Measurements from ENCODE around the gene TLR8.

Gene TLR8

GRCh38 chrX:12896935-12897334 lies 9.5 kb upstream of the TLR8 start:
- no peak for TF ChIP-seq CTCF (IDR thresholded peaks at IDR 0.05)
- no peak overlapping the region for H3K27ac ChIP-seq

GRCh38 chrX:12898073-12898472 lies 8.3 kb upstream of the TLR8 start:
- TF ChIP-seq ZFX (IDR thresholded peaks at IDR 0.05; ENCODE audit: borderline replicate concordance) (no peak), CTCF (IDR thresholded peaks at IDR 0.05) (no peak)
- no peak overlapping the region for H3K27ac ChIP-seq

GRCh38 chrX:12899506-12899905 lies 6.9 kb upstream of the TLR8 start:
- no peak overlapping the region for H3K27ac ChIP-seq
- no peak for TF ChIP-seq CTCF (IDR thresholded peaks at IDR 0.05)
- no peak for TF ChIP-seq ZFX (IDR thresholded peaks at IDR 0.05; ENCODE audit: borderline replicate concordance)

GRCh38 chrX:12901486-12901885 lies 4.9 kb upstream of the TLR8 start:
- TF ChIP-seq CTCF (IDR thresholded peaks at IDR 0.05) = peak; percentile 69
- no peak for TF ChIP-seq ZFX (IDR thresholded peaks at IDR 0.05; ENCODE audit: borderline replicate concordance)
- H3K27ac ChIP-seq = no peak overlapping the region

GRCh38 chrX:12903646-12904045 lies 2.8 kb upstream of the TLR8 start:
- no peak for TF ChIP-seq ZFX (IDR thresholded peaks at IDR 0.05; ENCODE audit: borderline replicate concordance)
- no peak for TF ChIP-seq CTCF (IDR thresholded peaks at IDR 0.05)
- H3K27ac ChIP-seq = no peak overlapping the region

GRCh38 chrX:12910423-12911121 lies 4.2 kb downstream of the TLR8 start:
- TF ChIP-seq CTCF (IDR thresholded peaks at IDR 0.05) = no peak
- TF ChIP-seq ZFX (IDR thresholded peaks at IDR 0.05; ENCODE audit: borderline replicate concordance) = no peak
- no peak overlapping the region for H3K27ac ChIP-seq

GRCh38 chrX:12911122-12911470 lies 4.7 kb downstream of the TLR8 start:
- TF ChIP-seq CTCF (IDR thresholded peaks at IDR 0.05) = no peak
- no peak for TF ChIP-seq ZFX (IDR thresholded peaks at IDR 0.05; ENCODE audit: borderline replicate concordance)
- no peak overlapping the region for H3K27ac ChIP-seq
